ENCODE data around the gene LRRC59.

The LRRC59 gene

GRCh38 chr17:50381920-50382319 lies 15.4 kb downstream of the LRRC59 start:
- DNase-seq = no peak

GRCh38 chr17:50381260-50381815 lies 16.0 kb downstream of the LRRC59 start:
- DNase-seq = no peak

GRCh38 chr17:50380369-50381259 lies 16.7 kb downstream of the LRRC59 start:
- DNase-seq = no peak

- no peak for DNase-seq
Observed at GRCh38 chr17:50379351-50380132, 17.8 kb downstream of the LRRC59 start.

DNA sequence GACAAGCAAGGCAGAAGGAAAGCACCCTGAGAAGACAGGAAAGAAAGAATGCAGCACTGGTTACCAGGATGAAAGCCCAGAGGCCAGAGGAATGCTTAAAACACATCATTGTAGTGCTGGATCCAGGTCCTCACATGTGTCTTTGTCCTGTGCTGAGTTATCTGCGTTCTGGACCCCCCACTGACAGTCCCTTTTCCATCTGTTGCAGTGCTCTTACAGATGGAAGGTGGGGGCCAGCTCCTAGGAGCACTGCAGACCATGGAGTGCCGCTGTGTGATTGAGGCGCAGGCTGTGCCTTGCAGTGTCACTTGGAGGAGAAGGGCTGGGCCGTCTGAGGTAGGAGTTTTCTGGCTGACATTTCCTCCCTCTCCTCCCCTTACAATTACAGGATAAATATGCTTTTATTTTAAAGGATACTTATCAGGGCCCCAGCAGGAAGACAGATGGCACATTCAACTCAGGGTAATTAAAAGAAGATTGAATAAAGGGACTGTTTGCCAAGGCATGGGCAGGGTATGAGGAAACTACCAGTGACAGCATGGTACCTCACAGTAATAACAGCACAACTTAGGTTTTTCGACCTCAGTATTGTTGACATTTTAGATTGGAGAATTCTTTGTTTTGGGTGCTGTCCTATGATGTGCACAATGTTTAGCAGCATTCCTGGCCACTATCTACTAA lies 21.3 kb downstream of the LRRC59 start:
- DNase-seq = no peak

- DNase-seq = no peak
Observed at GRCh38 chr17:50373705-50374104, 23.6 kb downstream of the LRRC59 start.

GRCh38 chr17:50372758-50373556 lies 24.4 kb downstream of the LRRC59 start, which contains the start of the genes EME1 and MRPL27:
Gene EME1 (plus strand): TSS chr17:50373229. CDS start chr17:50375209, 1,980 bp downstream.
Gene MRPL27 (minus strand): TSS chr17:50373184. CDS start chr17:50373170, 14 bp downstream.
- peak; percentile 91 for DNase-seq

- DNase-seq = no peak
Observed at GRCh38 chr17:50372222-50372757, 25.0 kb downstream of the LRRC59 start.

GRCh38 chr17:50371526-50371925 lies 25.8 kb downstream of the LRRC59 start:
- DNase-seq = no peak

DNA sequence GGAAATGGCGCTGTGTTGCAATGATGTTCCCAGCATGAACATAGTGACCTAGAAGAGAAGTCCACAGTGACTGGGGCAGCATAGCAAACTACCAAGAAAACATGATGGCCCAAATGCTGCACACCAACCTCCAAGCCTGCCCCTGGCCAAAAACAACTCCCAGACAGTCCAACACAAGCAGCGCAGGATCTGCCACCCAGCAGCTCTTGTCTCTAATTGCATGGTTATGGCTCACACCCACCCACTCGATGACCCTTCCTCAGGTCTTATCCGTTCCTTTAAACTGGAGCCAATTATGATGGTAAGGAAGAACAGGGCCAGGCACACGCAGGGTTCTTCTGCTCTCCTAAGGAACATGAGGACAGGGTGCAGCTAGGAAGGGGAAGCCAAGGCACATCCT lies 27.3 kb downstream of the LRRC59 start:
- no peak for DNase-seq

- DNase-seq = no peak
Observed at GRCh38 chr17:50367401-50367800, 29.9 kb downstream of the LRRC59 start.

DNA sequence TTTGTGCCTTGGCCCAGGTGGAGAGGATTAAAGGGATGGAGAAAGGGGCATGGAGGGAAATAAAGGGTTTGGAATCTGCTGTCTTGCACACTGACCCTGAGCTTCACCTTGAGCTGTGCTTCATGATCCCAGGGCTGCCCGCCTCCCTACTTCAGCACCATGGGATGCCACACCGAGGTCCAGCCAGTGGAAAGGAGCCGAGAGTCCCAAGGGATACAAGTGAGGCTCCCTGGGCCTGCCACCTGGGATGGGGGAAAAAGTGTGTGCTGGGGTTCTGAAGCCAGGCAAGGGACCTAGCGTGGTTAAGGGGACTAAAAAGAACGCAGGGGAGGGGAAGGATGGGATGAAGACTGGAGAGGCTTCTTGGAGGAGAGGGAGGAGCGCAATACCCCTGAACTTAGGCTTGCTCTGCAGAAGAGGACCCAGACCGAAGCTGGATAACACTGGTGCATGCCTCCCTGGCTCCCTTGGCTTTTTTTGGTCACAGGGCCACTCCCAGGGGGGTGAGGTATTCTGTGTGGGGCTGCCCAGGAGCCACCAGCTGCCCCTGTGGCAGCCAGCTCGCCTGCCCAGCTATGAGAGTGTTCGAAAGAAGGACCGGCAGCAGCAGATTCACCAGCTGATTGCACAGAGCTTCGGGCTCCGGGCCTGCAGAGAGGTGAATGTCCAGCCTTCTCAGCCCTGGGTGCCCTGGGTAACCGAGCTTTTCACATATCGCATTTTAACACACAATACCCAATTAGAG lies 31.5 kb downstream of the LRRC59 start:
- no peak for DNase-seq

DNA sequence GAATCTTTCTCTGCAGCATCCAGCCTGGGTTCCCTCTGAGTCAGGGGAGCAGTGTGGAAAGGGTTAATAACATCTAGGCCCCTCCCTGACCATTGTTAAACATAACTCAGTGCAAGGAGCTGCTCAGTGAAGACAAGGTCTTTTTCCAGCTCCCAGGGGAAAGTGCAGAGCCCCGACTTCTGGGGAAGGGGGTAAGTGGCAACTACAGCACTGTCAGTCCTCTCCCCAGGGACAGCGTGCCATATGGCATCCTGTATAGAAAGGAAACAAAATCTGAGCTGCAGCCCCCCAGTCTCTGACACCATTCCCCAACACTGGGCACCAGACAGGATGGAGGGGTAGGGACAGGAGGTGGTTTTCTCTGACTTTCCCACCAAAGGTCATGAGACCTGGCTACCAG lies 32.2 kb downstream of the LRRC59 start:
- no peak for DNase-seq

- DNase-seq = no peak
Observed at GRCh38 chr17:50364715-50365114, 32.6 kb downstream of the LRRC59 start.

DNA sequence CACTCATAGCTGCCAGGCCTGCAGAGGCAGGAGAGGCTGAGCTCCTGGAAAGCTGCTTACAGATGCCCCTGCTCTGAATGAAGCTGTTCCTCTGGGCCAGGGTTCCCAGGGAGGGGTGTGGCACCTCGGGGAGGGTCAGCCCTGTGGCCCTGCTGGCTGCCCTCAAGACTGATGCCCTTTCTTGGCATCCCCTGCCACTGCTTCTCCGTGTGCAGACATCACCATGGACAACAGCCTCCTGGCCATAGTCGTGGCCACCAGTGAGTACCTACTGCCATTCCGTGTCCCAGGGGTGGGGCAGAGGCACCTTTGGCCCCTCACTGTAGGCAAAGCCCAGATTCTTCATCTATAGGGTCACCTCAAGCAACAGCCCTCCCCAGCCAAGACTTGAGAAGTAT lies 33.3 kb downstream of the LRRC59 start:
- no peak for DNase-seq

DNA sequence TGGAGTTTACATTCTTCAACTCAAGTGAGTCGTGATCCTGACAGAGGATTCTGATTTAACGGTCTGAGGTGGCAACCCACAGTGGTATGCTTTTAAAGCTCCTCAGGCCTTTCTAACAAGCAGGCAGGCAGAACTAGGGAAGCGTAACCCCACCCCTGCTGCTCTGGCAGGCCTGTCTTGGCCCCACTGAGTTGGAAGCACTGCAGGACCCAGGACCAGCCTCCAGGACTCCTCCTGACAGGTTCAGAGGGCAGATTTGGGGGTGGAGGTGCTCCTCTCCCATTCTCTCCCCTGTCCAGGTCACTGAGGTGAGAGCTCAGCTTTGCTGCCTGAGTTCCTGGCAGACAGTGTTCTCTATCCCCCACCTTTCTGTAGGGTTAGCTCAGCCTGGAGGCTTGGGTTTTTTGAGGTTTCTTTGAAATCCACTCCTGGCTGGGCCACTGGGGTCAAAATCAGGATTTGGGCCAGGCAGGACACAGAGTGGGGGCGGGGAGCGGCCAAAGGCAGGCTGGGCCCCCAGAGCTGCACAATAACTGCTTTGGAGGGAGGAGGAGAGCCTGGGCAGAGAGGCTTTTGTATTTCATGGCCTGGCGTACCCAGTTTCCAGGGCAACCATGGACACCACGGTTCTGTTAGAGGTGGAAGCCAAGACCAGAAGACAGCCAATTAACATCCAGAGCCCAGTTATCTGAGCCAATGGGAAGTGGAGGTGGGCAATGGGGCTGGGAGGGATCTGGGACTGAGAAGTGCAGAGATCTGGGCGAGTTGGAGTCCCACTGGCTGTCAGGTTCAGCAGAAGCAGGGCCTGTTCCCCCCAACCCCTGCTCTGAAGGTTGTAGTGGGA lies 33.9 kb downstream of the LRRC59 start:
- DNase-seq = no peak

DNA sequence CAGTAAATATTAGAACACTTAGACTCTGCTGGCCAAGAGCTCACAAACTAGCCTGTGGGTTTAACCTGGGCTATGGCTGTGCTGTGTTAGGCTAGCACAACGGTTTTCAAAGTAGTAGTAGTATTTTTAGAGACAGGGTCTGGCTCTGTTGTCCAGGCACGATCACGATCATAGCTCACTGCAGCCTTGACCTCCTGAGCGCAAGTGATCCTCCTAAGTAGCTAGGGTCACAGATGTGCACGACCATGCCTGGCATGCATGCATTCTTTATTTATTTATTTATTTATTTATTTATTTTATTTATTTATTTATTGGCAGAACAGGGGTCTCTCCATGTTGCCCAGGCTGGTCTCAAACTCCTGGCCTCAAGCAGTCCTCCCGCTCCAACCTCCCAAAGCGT lies 34.7 kb downstream of the LRRC59 start:
- no peak for DNase-seq

DNA sequence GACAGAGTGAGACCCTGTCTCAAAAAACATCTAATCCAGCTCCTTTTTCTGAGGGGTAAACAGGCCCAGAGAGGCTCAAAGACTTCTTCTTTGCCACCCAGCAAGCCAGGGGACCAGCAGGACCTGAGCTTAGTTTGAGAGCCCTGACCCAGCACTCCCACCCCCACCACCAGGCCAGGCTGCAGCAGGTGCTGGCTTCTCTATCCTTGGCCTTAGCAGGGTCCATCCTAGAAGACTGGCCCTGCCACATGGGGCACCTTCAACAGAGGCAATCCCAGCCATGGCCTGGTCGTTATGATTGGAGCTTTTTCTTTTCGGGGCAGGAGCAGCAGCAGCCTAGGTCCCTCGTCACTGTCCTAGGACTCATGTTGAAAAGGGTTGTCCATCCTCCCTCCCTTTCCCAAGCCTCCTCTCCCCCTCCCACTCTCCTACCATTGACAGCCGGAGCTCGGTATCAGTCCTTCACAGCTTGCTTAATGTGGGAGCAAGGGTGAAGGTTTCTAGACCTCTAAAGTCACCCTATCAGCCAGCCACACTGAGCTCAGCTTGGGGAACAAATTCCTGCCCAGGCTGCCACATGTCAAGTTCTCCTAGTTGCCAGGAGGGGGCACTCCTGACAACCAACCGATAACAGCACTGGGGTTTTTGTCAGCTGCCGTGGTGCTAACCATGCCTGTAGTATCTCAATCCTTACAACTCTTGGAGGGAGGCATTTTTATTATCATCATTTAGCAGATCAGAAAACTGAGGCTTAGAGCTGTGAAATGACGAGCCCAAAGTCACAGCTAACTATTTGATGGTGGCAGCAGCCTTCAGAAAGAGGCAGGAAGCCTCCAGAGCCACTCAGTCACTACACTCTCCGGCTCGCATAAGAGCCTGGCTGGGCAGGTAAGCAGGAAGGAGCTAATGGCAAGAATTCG lies 35.5 kb downstream of the LRRC59 start:
- DNase-seq = peak; percentile 20

Data from SHP77 treated with DMSO at 0.1 percent for 48 hours (cell line).